ENCODE measurements around the gene TMEM82. TPM values are rescaled to one million over a fixed set of nuclear protein-coding genes. Genes with fewer than 3 reads are reported as not detected.

The TMEM82 gene
- total and polyA plus RNA-seq, 2 donors from 2014 or later = 2.0 to 25.4 TPM

DNA sequence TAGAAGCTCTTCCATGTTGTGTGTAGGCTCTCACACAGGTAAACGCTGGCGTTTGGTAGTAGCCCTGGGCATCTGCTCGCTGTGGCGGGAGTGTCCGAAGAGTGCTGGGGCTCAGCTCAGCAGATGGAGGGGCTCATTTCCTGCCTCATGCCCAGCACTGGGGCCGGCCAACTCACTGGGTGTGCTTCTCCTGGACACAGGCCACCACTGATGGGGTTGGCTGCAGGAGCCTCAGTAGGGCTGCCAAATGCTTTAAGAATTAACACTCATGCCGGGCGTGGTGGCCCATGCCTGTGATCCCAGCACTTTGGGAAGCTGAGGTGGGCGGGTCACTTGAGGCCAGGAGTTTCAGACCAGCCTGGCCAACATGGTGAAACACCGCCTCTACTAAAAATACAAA, 44.3 kb downstream of the TMEM82 start:
- DNase-seq = peak in 1 of 5 donors; percentile 76
- Histone ChIP-seq H3K9ac (ENCODE audit: low read length in 3 of 3) (no peak overlapping the region), H3K9me3 (ENCODE audit: control insufficient read depth in 2 of 3, insufficient read depth in 1 of 3, low read length in 3 of 3) (no peaks in the 10 kb centered on the region), H3K27me3 (ENCODE audit: control insufficient read depth, insufficient read depth, low read length) (no peaks in the 10 kb centered on the region), H3K27ac (ENCODE audit: low read depth in 2 of 2, low read length in 2 of 2) (no peak overlapping the region), H3K4me1 (ENCODE audit: control insufficient read depth in 2 of 3, insufficient read depth in 2 of 3, low read depth in 1 of 3, low read length in 3 of 3) (no peaks in the 10 kb centered on the region), H3K4me3 (ENCODE audit: low read length in 3 of 3) (no peak overlapping the region), H3K36me3 (ENCODE audit: control insufficient read depth in 2 of 3, insufficient read depth in 3 of 3, low read length in 3 of 3) (no peaks in the 10 kb centered on the region)
- intact Hi-C loops (cut with DNase I) = no loop called here
- no peak for FAIRE-seq
- TF ChIP-seq, protein P1, sequence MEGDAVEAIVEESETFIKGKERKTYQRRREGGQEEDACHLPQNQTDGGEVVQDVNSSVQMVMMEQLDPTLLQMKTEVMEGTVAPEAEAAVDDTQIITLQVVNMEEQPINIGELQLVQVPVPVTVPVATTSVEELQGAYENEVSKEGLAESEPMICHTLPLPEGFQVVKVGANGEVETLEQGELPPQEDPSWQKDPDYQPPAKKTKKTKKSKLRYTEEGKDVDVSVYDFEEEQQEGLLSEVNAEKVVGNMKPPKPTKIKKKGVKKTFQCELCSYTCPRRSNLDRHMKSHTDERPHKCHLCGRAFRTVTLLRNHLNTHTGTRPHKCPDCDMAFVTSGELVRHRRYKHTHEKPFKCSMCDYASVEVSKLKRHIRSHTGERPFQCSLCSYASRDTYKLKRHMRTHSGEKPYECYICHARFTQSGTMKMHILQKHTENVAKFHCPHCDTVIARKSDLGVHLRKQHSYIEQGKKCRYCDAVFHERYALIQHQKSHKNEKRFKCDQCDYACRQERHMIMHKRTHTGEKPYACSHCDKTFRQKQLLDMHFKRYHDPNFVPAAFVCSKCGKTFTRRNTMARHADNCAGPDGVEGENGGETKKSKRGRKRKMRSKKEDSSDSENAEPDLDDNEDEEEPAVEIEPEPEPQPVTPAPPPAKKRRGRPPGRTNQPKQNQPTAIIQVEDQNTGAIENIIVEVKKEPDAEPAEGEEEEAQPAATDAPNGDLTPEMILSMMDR (IDR thresholded peaks at IDR 0.05; ENCODE audit: borderline replicate concordance, extremely low read depth, insufficient read depth) = no peak

DNA sequence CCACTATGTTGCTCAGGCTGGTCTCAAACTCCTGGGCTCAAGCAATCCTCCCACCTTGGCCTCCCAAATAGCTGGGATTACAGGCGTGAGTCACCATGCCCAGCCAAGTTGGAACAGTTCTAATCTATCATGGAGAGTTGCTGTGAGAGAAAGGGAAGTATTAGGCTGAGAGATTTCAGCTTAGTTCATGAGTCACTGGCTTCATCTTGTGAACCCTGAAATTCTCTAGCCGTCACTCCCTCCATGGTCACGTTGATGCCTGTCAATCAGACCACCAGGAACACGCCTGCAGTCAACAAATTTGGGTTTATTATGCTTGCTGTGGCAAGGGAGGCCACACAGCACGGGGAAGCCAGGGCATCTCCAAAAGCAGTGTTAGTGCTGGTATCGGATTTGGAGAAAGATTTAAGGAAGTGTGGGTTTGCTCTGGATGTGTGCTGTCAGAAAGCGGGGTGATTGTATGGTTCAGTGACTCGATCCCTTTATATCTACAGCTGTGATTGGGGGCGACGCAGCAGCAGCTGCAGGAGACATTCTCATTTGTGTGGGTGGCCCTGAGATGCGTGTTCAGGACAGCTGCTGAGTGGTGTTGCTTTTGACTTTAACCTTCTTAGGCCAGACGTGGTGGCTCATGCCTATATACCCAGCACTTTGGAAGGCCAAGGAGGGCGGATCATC, 46.5 kb downstream of the TMEM82 start:
- Histone ChIP-seq H3K36me3 (ENCODE audit: control insufficient read depth in 2 of 3, insufficient read depth in 3 of 3, low read length in 3 of 3) (no peaks in the 10 kb centered on the region), H3K4me3 (ENCODE audit: low read length in 3 of 3) (no peak overlapping the region), H3K27me3 (ENCODE audit: control insufficient read depth, insufficient read depth, low read length) (no peaks in the 10 kb centered on the region), H3K4me1 (ENCODE audit: control insufficient read depth in 2 of 3, insufficient read depth in 2 of 3, low read depth in 1 of 3, low read length in 3 of 3) (peaks cover 0 to 4% (median 0%) of the 10 kb centered on the region in 3 donors), H3K9me3 (ENCODE audit: control insufficient read depth in 2 of 3, insufficient read depth in 1 of 3, low read length in 3 of 3) (no peaks in the 10 kb centered on the region), H3K27ac (ENCODE audit: low read depth in 2 of 2, low read length in 2 of 2) (no peak overlapping the region), H3K9ac (ENCODE audit: low read length in 3 of 3) (no peak overlapping the region)
- no peak for DNase-seq
- no peak for FAIRE-seq
- TF ChIP-seq, protein P1 (IDR thresholded peaks at IDR 0.05; ENCODE audit: borderline replicate concordance, extremely low read depth, insufficient read depth) = no peak
- intact Hi-C loops (cut with DNase I) = no loop called here

DNA sequence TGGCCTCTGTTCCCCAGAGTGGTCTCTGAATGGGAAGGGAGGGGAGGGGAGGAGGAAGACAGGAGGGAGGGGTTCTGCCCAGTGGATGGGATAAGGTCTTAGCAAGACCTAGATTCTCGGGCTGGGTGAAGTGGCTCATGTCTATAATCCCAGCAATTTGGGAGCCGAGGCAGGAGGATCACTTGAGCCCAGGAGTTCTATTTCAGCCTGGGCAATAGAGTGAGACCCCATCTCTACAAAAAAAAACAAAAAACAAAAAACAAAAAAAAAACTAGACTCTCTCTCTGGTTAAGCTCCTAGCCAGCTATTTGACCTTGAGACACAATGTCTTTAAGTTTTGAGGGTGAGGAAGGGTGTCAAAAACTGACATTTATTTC, 53.8 kb downstream of the TMEM82 start:
- no peak for DNase-seq
- intact Hi-C loops (cut with DNase I) = no loop called here
- Histone ChIP-seq H3K36me3 (ENCODE audit: control insufficient read depth in 2 of 3, insufficient read depth in 3 of 3, low read length in 3 of 3) (no peaks in the 10 kb centered on the region), H3K9ac (ENCODE audit: low read length in 3 of 3) (peak overlapping the region in 1 of 3 donors; percentile 41), H3K4me3 (ENCODE audit: low read length in 3 of 3) (no peak overlapping the region), H3K27ac (ENCODE audit: low read depth in 2 of 2, low read length in 2 of 2) (peak overlapping the region; percentile 34 to 40), H3K9me3 (ENCODE audit: control insufficient read depth in 2 of 3, insufficient read depth in 1 of 3, low read length in 3 of 3) (no peaks in the 10 kb centered on the region), H3K4me1 (ENCODE audit: control insufficient read depth in 2 of 3, insufficient read depth in 2 of 3, low read depth in 1 of 3, low read length in 3 of 3) (peaks cover 0 to 31% (median 23%) of the 10 kb centered on the region in 3 donors), H3K27me3 (ENCODE audit: control insufficient read depth, insufficient read depth, low read length) (no peaks in the 10 kb centered on the region)
- FAIRE-seq = no peak
- TF ChIP-seq, protein P1 (IDR thresholded peaks at IDR 0.05; ENCODE audit: borderline replicate concordance, extremely low read depth, insufficient read depth) = no peak

Other genes with a start within 250 kb of the TMEM82 start
- 20.1 TPM for gene CASP9, start 218.3 kb upstream of the TMEM82 start, total RNA-seq
- gene CASP9, start 218.3 kb upstream of the TMEM82 start, polyA plus RNA-seq (ENCODE audit: insufficient read depth, low read depth, low replicate concordance) = 18.2 TPM
- gene DNAJC16, start 215.7 kb upstream of the TMEM82 start, total RNA-seq = 30.1 TPM
- 7.6 TPM for gene DNAJC16, start 215.7 kb upstream of the TMEM82 start, polyA plus RNA-seq (ENCODE audit: insufficient read depth, low read depth, low replicate concordance)
- 6.2 TPM for gene AGMAT, start 157.4 kb upstream of the TMEM82 start, total RNA-seq
- 119 TPM for gene AGMAT, start 157.4 kb upstream of the TMEM82 start, polyA plus RNA-seq (ENCODE audit: insufficient read depth, low read depth, low replicate concordance)
- gene DDI2, start 125.0 kb upstream of the TMEM82 start, total RNA-seq = 28.3 TPM
- 4.0 TPM for gene DDI2, start 125.0 kb upstream of the TMEM82 start, polyA plus RNA-seq (ENCODE audit: insufficient read depth, low read depth, low replicate concordance)
- gene PLEKHM2, start 58.2 kb upstream of the TMEM82 start, total RNA-seq = 65.7 TPM
- gene PLEKHM2, start 58.2 kb upstream of the TMEM82 start, polyA plus RNA-seq (ENCODE audit: insufficient read depth, low read depth, low replicate concordance) = 21.7 TPM
- gene SLC25A34, start 6.2 kb upstream of the TMEM82 start, total RNA-seq = 1.5 TPM
- gene SLC25A34, start 6.2 kb upstream of the TMEM82 start, polyA plus RNA-seq (ENCODE audit: insufficient read depth, low read depth, low replicate concordance) = 12.2 TPM
- gene FBLIM1, start 16.3 kb downstream of the TMEM82 start, total RNA-seq = 89.3 TPM
- 16.6 TPM for gene FBLIM1, start 16.3 kb downstream of the TMEM82 start, polyA plus RNA-seq (ENCODE audit: insufficient read depth, low read depth, low replicate concordance)
- gene UQCRHL, start 65.2 kb downstream of the TMEM82 start, total RNA-seq = 0.91 TPM
- 11.8 TPM for gene UQCRHL, start 65.2 kb downstream of the TMEM82 start, polyA plus RNA-seq (ENCODE audit: insufficient read depth, low read depth, low replicate concordance)
- gene SPEN, start 105.2 kb downstream of the TMEM82 start, total RNA-seq = 70.7 TPM
- 9.4 TPM for gene SPEN, start 105.2 kb downstream of the TMEM82 start, polyA plus RNA-seq (ENCODE audit: insufficient read depth, low read depth, low replicate concordance)
- gene ZBTB17, start 233.6 kb downstream of the TMEM82 start, total RNA-seq = 41.5 TPM
- 33.1 TPM for gene ZBTB17, start 233.6 kb downstream of the TMEM82 start, polyA plus RNA-seq (ENCODE audit: insufficient read depth, low read depth, low replicate concordance)